NCI-H82 treated with DMSO at 0.1 percent for 48 hours (cell line): Measurements from ENCODE around the gene TWIST2.

ENCODE experiments used
- DNase-seq: peaks from one replicate; lab custom pipeline; 2025; ENCODE audit not compliant: unreplicated experiment; lab: John Stamatoyannopoulos, UW

TWIST2 gene

GRCh38 chr2:238847841-238848690 lies at the start of gene TWIST2:
TWIST2 (plus strand) TSS chr2:238848085; CDS start chr2:238848216, 131 bp downstream.
- DNase-seq, result no peak

DNA sequence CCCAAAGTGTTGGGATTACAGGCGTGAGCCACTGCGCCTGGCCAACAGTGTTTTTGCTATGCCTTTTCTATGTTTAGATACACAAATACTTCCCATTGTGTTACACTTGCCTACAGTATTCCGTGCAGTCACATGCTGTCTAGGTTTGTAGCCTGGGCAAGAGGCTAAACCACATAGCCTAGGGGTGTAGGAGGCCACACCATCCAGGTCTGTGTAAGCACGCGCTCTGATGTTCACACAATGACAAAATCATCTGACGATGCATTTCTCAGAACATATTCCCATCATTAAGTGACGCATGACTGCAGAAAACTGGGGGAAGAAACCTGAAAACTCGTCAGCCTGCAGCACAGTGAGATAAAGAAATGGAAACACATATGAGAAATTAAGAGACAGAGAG lies 46.1 kb upstream of the TWIST2 start:
- no peak for DNase-seq

DNA sequence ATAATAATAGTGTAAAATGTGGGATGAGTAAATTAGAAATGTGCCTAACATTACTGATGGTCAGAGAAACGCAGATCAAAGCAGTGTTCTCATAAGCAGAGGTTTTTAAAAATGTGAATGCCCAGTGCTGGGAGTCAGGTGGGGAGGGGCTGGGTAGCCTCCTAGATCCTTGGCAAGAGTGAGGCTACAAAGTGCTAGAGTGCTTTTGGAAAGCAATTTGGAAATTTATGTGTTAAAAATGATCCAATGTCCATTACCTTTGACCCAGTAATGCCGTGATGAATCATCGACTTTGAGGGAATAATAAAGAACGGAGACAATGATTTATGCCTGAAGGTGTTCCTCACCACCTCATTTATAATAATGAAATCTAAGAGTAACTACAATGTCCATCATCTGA lies 44.9 kb upstream of the TWIST2 start:
- no peak for DNase-seq

DNA sequence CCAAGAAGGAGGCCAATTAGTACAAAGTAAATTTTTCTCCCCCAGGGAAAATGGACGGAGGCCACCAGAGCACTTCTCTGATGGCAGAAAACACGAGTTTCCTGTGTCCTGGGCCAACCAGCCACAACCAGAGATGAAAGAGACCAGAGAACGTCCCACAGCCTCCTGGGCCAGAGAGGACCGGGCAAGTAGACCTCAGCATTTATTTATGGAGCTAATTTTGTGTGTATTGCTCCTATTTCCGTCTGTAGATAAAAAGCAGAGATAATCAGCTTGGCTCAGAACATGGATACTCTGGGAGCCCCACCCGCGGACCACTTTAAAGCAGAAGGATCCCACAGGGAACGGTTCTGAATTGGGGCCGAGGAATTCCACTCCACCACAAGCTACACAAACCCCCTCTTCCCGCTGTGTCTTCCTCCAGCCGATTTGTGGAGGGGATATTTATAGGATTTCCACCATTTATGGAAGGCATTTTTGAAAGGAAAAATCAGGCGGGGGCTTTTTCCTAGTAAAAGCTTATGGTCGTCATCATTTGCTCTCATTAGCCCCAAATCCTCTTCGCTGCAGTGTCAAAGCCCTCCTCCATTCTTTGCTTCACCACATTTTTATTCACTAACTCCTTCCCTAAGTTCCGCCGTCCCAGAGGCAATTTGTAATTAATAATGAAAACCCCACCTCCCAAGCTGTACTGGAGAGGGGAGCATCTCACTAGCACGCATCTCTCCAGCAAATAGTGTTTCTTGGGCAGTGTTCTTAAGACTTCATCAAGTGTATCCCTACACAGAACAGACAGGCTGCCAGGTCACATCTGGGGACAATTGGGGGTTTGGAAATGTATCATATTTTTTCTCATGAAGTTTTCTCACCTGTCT lies 43.7 kb upstream of the TWIST2 start:
- DNase-seq, result no peak

GRCh38 chr2:238808761-238809160 lies 39.1 kb upstream of the TWIST2 start:
- no peak for DNase-seq

DNA sequence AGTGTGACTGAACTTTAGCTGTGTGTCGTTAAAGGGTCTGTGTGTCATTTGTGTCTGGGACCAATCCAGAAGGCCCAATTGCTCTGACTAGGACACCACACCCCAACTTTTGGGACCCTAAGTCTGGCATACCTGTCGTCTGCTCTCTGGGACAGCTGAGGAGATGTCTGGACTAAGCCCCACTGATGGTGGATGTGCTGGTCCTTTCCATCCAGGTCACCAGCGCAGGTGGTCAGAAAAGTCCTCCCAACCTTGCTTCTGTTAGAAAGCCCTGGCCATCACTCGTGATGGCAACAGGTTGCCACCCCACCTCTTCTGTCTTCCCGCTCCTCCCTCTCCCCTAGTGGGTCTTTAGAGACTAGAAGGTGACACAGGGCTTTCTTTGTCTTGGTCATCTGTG lies 37.6 kb upstream of the TWIST2 start:
- DNase-seq, result no peak

GRCh38 chr2:238811293-238811692 lies 36.6 kb upstream of the TWIST2 start:
- DNase-seq, result no peak

DNA sequence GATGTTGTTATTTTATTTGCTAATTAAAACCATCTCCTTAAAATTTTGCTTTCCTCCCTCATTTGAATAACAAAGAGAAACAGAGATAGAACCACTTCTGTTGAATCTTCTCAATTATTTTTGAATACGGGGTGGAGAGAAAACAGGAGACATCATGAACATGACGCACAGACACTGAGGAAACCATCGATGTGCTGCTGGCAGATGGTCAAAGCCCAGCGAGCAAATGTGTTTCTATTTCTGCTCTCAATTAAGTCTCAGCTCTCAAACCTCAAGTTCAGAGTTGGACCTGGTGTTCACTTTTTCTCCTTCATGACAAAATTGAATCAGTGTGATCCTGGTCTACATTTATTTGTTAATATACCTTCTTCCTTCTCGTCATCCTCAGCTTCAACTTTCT lies 36.1 kb upstream of the TWIST2 start:
- no peak for DNase-seq

DNA sequence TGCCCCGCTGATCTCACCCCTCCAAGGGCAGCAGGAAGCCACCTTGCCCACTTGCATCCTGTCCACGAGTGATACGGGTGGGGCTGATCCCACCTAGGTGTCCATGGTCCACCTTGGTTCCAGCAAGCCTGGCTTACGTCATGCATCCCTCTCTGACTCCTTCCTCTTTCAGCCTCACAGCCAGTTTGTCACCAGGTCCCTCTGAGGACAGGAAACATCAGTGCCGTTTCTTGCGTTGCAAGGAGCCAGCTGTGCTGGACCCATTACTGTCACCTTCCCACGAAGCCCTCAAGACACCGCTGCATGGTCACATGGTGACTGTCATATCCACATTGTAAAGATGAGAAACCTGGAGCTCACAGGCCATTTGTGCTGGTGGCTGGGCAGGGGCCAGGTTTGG lies 34.8 kb upstream of the TWIST2 start:
- DNase-seq, result no peak

DNA sequence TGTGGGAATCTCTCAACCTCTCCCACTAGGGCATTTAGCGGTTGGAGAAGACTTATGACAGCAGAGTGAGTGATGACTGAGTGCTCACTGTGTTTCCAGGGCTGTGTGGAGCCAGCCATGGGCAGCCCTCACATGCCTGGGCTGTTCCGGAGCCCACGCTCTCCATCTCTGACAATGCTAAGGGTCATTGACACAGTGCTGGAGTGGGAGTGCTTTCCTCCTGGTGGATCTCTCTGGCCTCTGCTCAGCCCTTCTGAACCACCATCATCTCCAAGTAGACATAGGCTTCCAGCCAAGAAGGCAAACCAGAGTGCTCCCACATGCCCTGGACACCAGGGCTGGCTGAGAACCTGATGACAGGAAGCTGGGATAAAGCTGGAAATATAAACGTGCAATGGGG lies 33.1 kb upstream of the TWIST2 start:
- DNase-seq, result no peak

- DNase-seq, result no peak
Measured at GRCh38 chr2:238816291-238816690, 31.6 kb upstream of the TWIST2 start.

GRCh38 chr2:238817382-238817781 lies 30.5 kb upstream of the TWIST2 start:
- no peak for DNase-seq

DNA sequence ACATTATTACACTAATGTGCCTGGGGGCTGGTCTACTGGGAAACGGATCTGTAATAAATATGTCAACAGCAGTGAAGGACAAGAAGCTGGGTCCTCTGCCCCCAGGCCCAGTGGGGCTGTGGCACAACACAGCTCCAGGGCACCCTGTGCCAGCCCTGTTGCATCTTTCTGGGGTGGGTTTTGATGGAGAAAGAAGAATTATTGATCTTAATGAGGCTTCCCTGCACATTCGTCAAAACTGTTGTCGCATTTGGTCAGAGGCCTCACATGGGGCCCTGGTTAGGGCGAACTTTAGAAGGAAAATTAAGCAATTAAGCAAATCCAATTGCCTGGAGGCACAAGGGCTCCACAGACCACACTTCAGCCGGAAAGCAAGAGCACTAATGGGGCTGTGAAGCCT lies 30.0 kb upstream of the TWIST2 start:
- no peak for DNase-seq

GRCh38 chr2:238818561-238818960 lies 29.3 kb upstream of the TWIST2 start:
- no peak for DNase-seq

DNA sequence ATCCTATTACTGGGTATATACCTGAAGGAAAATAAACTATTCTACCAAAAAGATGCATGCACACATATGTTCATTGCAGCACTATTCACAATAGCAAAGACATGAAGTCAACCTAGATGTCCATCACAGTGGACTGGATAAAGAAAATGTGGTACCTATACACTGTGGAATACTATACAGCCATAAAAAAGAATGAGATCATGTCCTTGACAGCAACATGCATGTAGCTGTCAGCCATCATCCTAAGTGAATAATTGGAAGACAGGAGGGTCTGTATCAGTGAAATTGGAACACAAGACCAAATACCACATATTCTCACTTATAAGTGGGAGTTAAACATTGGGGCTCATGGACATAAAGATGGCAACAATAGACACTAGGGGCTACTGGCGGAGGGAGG lies 27.7 kb upstream of the TWIST2 start:
- DNase-seq, result no peak

DNA sequence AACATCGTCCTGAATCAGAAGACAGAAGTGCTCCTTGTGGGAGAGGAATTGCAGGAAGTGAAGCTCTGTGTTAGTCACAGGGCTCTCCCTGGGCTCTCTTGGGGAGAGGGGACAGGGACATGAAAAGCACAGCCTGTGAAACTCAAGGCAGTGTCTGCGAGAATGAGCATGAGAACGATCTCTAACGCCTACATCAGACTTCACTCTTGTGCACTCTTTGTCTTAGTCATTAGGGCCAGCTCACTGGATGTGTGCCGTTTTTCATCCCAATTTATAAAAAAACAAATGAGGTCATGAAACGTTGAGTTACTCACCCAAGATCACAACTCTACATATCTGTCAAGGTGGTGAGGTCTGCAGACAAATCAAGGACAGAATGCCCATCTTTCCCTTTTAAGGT lies 27.0 kb upstream of the TWIST2 start:
- no peak for DNase-seq

DNA sequence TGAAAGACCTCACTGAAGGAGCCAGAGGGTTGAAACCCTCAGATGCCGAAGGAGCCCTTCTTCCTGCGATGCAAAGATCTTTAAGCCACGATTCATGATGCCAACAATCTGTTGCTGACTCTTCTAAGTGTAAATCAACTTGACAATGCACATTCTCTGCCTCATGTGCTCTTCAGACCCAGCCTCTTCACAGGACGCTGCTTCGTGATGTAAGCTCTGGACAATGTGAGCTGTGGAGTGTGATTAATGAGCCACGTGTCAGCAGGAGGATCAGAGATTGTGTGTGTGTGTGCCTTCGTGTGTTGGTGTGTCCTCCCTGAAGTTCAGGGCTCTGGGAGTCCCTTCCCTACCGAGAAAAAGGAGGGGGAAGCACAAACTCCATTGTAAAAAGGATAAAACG lies 26.5 kb upstream of the TWIST2 start:
- DNase-seq, result no peak

- DNase-seq, result no peak
Measured at GRCh38 chr2:238821944-238822670, 25.8 kb upstream of the TWIST2 start.

GRCh38 chr2:238822955-238823354 lies 24.9 kb upstream of the TWIST2 start:
- no peak for DNase-seq

DNA sequence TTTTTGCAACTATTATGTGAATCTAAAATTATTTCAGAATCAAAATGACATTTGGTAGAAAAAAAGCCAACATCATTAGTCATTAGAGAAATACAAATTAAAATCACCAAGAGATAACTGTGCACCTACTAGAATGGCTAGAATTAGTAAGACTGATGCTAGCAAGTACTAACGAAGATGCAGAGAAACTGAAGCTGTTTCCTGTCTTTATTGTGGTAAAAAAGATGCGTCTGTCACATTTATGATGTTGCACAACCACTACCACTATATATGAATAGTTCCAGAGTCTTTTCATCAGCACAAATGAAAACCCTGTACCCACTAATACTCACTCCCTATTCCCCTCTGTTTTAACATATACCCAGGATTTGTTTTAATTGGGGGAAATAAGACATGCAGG lies 16.7 kb upstream of the TWIST2 start:
- DNase-seq, result no peak

DNA sequence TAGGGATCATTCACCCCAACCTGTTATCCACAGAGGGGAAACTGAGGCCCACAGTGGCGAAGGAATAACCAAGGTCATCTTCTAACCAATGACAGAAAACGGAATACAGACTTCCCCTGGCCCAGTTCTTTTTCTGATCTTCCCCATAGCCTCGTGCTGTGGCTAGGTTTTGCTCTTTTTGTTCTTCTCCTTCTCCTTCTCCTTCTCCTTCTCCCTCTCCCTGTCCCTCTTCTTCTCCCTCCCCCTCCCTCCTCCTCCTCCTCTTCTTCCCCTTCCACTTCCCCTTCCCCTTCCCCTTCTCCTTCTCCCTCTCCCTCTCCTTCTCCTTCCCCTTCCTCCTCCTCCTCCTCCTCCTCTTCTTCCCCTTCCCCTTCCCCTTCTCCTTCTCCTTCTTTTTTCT lies 12.9 kb upstream of the TWIST2 start:
- DNase-seq, result no peak
